Panc1 (cell line): Measurements from ENCODE around the gene PDK2.

Experiments
- POLR2AphosphoS5 ChIP-seq: IDR thresholded peaks from 2 replicates; pipeline ENCODE4 v1.6.1; 2012; ENCODE audit warnings: mild to moderate bottlenecking, low read depth, low read length, moderate library complexity
- TCF7L2 ChIP-seq: IDR thresholded peaks from 2 replicates; pipeline ENCODE4 v1.6.1; 2011; ENCODE audit warnings: mild to moderate bottlenecking, low read depth, low read length, inconsistent platforms
- TF ChIP-seq, protein P1 (sequence below): fragments of 450-650 bp; IDR thresholded peaks from 2 replicates; pipeline ENCODE4 v1.5.1; 2017; ENCODE audit warnings: mild to moderate bottlenecking

- no peak for TF ChIP-seq TCF7L2
- TF ChIP-seq, protein P1, sequence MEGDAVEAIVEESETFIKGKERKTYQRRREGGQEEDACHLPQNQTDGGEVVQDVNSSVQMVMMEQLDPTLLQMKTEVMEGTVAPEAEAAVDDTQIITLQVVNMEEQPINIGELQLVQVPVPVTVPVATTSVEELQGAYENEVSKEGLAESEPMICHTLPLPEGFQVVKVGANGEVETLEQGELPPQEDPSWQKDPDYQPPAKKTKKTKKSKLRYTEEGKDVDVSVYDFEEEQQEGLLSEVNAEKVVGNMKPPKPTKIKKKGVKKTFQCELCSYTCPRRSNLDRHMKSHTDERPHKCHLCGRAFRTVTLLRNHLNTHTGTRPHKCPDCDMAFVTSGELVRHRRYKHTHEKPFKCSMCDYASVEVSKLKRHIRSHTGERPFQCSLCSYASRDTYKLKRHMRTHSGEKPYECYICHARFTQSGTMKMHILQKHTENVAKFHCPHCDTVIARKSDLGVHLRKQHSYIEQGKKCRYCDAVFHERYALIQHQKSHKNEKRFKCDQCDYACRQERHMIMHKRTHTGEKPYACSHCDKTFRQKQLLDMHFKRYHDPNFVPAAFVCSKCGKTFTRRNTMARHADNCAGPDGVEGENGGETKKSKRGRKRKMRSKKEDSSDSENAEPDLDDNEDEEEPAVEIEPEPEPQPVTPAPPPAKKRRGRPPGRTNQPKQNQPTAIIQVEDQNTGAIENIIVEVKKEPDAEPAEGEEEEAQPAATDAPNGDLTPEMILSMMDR, result no peak
- TF ChIP-seq POLR2AphosphoS5, result peak; percentile 64
Observed at GRCh38 chr17:50151937-50152547, 56.9 kb downstream of the PDK2 start.
